Lower leg skin (tissue), 4 donors: ENCODE results near the gene CD37. TPM values are rescaled to one million over a fixed set of nuclear protein-coding genes. Genes with fewer than 3 reads are reported as not detected.

Source experiments
- DNase-seq, 2 donors: peaks; one replicate each; pipeline ENCODE4 v3.0.0-alpha.2; 2019; ENCODE audit warnings: low spot score in 2 of 2
- H3K4me3 ChIP-seq: fragments of 200-600 bp; sonication (generic); 2 replicates; pipeline ENCODE4 v1.5.1; 2017; ENCODE audit warnings: mild to moderate bottlenecking, low read depth; ENCODE audit not compliant: poor library complexity, severe bottlenecking
- POLR2A ChIP-seq, 2 donors: fragments of 450-650 bp; IDR thresholded peaks; one replicate each; pipeline ENCODE4 v1.6.1; 2016 to 2017; ENCODE audit warnings: antibody characterized with exemption in 2 of 2, mild to moderate bottlenecking in 1 of 2, moderate library complexity in 1 of 2
- WGBS, 2 donors: methylation state at CpG; one replicate each; pipeline ENCODE4 v1.1.5; 2018; 5-methylcytosine and 5-hydroxymethylcytosine counted together
- intact Hi-C: fragments of 100-400 bp; cut with DNase I; formaldehyde crosslinking; loops from one replicate; pipeline ENCODE4 v1.15.0; 2023; ENCODE audit warnings: low total_unique reads
- total RNA-seq, 4 donors: library from RNA; depleted of rRNA; stranded (reverse); fragments of >200 nt; gene quantifications; one replicate each; pipeline ENCODE4 v1.1.0, GENCODE V29; 2016
- TF ChIP-seq, protein P1 (sequence below), 3 donors: fragments of 450-650 bp; IDR thresholded peaks; one replicate each; pipeline ENCODE4 v1.5.1; 2016; ENCODE audit warnings: antibody characterized with exemption in 3 of 3, mild to moderate bottlenecking in 3 of 3, moderate library complexity in 2 of 3

Gene CD37
- total RNA-seq, 4 donors from 2014 or later, result 2.6 to 8.5 (median 5.9) TPM

DNA sequence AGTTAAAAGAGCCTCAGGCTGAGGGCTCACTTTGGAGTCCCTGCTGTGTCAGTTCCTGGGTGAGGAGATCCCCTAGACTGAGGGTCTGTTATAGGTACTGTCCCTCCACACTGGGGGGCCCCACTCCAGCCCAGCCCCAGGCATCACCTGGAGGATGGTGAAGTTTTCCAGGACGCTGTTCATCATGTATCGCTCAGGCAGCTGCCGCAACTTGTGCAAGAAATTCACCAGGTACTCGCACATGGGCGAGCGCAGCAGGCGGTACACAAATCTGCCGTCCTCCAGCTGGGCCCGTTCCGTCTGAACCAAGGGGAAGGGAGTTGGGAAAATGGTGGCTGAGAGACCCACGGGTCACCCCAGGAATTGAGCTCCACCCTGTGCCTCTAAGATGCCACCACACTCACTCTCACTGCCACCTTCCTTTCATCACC is 7.1 kb downstream of the CD37 start:
- TF ChIP-seq, protein P1, sequence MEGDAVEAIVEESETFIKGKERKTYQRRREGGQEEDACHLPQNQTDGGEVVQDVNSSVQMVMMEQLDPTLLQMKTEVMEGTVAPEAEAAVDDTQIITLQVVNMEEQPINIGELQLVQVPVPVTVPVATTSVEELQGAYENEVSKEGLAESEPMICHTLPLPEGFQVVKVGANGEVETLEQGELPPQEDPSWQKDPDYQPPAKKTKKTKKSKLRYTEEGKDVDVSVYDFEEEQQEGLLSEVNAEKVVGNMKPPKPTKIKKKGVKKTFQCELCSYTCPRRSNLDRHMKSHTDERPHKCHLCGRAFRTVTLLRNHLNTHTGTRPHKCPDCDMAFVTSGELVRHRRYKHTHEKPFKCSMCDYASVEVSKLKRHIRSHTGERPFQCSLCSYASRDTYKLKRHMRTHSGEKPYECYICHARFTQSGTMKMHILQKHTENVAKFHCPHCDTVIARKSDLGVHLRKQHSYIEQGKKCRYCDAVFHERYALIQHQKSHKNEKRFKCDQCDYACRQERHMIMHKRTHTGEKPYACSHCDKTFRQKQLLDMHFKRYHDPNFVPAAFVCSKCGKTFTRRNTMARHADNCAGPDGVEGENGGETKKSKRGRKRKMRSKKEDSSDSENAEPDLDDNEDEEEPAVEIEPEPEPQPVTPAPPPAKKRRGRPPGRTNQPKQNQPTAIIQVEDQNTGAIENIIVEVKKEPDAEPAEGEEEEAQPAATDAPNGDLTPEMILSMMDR (IDR thresholded peaks at IDR 0.05), result no peak
- no peak for TF ChIP-seq POLR2A (IDR thresholded peaks at IDR 0.05)
- intact Hi-C loops, result no loop called here
- 96 to 98% methylated on average over 10 to 11 of the region's 11 CpGs for WGBS, 2 donors
- no peak overlapping the region for H3K4me3 ChIP-seq
- DNase-seq, result peak in 1 of 2 donors; percentile 75

DNA sequence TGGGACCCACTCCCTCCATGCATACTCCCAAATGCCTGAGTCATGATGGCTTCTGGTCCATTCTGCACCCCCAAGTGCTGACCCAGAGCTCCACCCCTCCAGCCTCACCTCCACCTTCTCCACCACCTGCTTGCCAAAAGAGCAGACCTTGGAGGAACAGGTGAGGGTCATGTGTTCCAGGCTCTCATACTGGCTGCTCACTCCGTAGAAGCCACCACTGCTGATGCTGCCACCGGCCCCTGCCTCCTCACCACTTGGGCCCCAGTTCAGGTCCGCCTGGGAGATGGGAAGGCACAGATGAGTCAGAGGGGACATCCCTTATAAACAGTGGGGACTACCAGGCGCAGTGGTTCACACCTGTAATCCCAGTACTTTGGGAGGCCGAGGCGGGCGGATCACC is 7.9 kb downstream of the CD37 start:
- DNase-seq, result peak in 1 of 2 donors; percentile 53
- WGBS, 2 donors, result 97 to 98% methylated on average over 6 to 7 of the region's 7 CpGs
- no peak overlapping the region for H3K4me3 ChIP-seq

DNA sequence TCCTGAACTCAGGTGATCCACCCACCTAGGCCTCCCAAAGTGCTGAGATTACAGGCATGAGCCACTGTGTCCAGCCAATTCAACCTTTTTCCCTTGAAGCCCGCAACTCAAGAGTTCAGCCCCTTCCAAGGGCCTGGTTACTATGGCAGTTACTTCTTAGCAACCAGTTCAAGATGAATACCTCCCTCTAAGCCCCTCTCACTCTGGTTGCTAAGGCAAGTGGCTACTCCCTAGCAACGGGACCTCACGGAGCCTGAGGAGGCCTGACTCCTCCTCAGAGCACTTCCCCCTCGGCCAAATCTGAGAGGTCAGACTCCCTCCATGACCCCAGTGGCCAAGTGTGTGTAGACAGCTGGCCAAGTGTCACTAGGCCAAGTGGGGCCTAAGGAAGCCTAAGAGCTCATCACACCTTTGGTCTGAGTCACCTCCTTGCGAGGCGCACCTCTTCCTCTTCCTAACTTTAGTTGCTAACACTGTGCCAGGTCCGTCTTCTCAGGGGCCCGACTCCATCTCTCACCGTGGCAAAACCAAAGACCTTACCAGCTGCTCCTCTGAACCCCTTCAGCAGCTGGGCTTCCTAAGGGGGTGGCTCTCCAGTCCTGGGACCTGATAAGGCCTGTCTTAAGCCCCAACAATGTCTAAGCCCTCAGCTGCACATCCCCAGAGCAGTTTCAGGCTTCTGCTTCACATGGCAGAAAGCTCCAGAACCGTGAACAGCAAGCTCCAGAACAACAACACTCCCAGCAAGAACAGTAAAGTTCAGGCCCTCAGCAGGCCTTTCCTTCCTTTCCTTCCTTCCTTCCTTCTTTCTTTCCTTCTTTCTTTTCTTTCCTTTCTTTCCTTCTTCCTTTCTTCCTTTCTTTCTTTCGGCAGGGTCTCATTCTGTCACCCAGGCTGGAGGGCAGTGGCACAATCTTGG is 9.6 kb downstream of the CD37 start:
- intact Hi-C loops, result no loop called here
- WGBS, 2 donors, result 88 to 90% methylated on average over 11 of the region's 11 CpGs

More for the DNA sequence above, 7.9 kb downstream of the CD37 start:
- TF ChIP-seq POLR2A (IDR thresholded peaks at IDR 0.05), result no peak
- TF ChIP-seq, protein P1 (IDR thresholded peaks at IDR 0.05), result no peak
- intact Hi-C loops, result no loop called here

DNA sequence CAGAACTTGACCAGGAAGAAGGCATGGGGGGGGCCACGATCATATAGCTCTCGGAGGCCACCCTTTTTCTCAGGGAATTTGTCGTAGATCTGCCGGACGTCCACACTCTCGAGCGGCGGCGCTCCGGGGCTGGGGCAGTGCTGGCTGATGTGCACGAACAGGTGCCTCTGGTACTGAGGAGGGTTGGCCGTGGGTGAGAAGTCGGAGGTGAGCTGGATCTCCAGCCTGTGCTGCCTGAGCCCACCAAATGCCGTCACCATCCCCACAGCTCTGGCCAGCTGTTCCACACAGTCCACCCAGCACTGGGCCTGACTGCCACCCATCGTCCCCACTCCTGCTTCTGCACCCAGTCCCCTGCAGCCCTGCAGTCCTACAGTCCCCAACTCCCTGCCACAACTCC is 12.0 kb downstream of the CD37 start:
- no peak for DNase-seq
- intact Hi-C loops, result no loop called here
- 92 to 97% methylated on average over 15 of the region's 15 CpGs for WGBS, 2 donors
- H3K4me3 ChIP-seq, result no peak overlapping the region
- TF ChIP-seq, protein P1 (IDR thresholded peaks at IDR 0.05), result no peak
- no peak for TF ChIP-seq POLR2A (IDR thresholded peaks at IDR 0.05)

More for the DNA sequence above, 9.6 kb downstream of the CD37 start:
- DNase-seq, result no peak
- TF ChIP-seq, protein P1 (IDR thresholded peaks at IDR 0.05), result no peak
- no peak overlapping the region for H3K4me3 ChIP-seq

DNA sequence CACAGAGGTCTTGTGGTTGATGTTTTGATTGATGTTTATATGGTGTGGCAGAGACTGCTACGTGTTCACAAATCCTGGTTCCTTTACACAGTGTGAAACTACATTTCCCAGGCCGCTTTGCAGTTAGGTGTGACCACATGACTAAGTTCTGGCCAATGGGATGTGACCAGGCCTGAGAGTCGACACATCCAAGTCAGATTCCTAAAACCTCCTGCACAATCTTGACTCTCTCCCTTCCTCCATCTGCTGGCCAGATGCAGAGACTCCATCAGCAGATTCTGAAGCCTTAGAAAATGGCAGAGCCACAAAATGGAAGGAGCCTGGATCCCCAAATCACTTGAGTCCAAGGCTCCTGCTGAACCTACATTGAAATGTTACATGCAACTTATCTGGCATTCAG is 12.6 kb downstream of the CD37 start:
- TF ChIP-seq, protein P1 (IDR thresholded peaks at IDR 0.05), result no peak
- TF ChIP-seq POLR2A (IDR thresholded peaks at IDR 0.05), result no peak
- 56 to 67% methylated on average over 3 of the region's 3 CpGs for WGBS, 2 donors
- no peak for DNase-seq
- intact Hi-C loops, result no loop called here
- no peak overlapping the region for H3K4me3 ChIP-seq
